Lung (tissue), 12 donors: Measurements from ENCODE around the gene ADIPOR2. TPM values are rescaled to one million over a fixed set of nuclear protein-coding genes. Genes with fewer than 3 reads are reported as not detected.
A peak's percentile ranks its signal among the peaks of the same experiment; 100 is the strongest.

Experiments
- ATAC-seq: fragments of 200-7000 bp; cut with Tn5 transposase; one replicate; pipeline ENCODE4 v1.9.1; 2020; ENCODE audit warnings: moderate number of reproducible peaks; ENCODE audit not compliant: insufficient read depth, low FRiP score
- DNase-seq, 3 donors: peaks; one replicate each; pipeline ENCODE4 v3.0.0-alpha.2; 2013 to 2017
- H3K27ac ChIP-seq, 2 donors: one replicate each; pipeline ENCODE4 v1.5.1; 2013; ENCODE audit warnings: mild to moderate bottlenecking in 2 of 2, moderate library complexity in 2 of 2, control low read depth in 1 of 2, inconsistent platforms in 1 of 2, low read depth in 1 of 2, low read length in 1 of 2
- H3K27me3 ChIP-seq, 3 donors: one replicate each; pipeline ENCODE4 v1.5.1; 2013; ENCODE audit warnings: low read length in 2 of 3; ENCODE audit not compliant: control insufficient read depth in 3 of 3, insufficient read depth in 3 of 3
- H3K36me3 ChIP-seq, 4 donors: one replicate each; pipeline ENCODE4 v1.5.1; 2013; ENCODE audit warnings: low read length in 4 of 4, mild to moderate bottlenecking in 1 of 4, moderate library complexity in 1 of 4; ENCODE audit not compliant: control insufficient read depth in 4 of 4, insufficient read depth in 4 of 4
- H3K4me1 ChIP-seq, 5 donors: one replicate each; pipeline ENCODE4 v1.5.1; 2013; ENCODE audit warnings: low read length in 5 of 5, mild to moderate bottlenecking in 2 of 5, moderate library complexity in 1 of 5; ENCODE audit not compliant: control insufficient read depth in 5 of 5, insufficient read depth in 5 of 5
- H3K4me3 ChIP-seq: one replicate; pipeline ENCODE4 v1.5.1; 2013; ENCODE audit warnings: mild to moderate bottlenecking, control low read depth, moderate library complexity
- H3K9ac ChIP-seq, 2 donors: one replicate each; pipeline ENCODE4 v1.5.1; 2013; ENCODE audit warnings: low read length in 2 of 2, control low read depth in 1 of 2; ENCODE audit not compliant: insufficient read depth in 1 of 2
- H3K9me3 ChIP-seq, 4 donors: one replicate each; pipeline ENCODE4 v1.5.1; 2013; ENCODE audit warnings: low read length in 3 of 4, mild to moderate bottlenecking in 1 of 4, moderate library complexity in 1 of 4; ENCODE audit not compliant: control insufficient read depth in 4 of 4, insufficient read depth in 3 of 4
- CTCF ChIP-seq: IDR thresholded peaks from 2 replicates; pipeline ENCODE4 v1.5.1; 2012; ENCODE audit warnings: mild to moderate bottlenecking; ENCODE audit errors: control extremely low read depth, extremely low read depth
- WGBS, 2 donors: extraction: QIAGEN DNeasy Blood & Tissue Kit; methylation state at CpG; one replicate each; pipeline ENCODE4 v1.1.7; 2013; 5-methylcytosine and 5-hydroxymethylcytosine counted together
- polyA plus RNA-seq, 2 donors: library from polyadenylated mRNA; stranded (reverse); fragments of 200-250 nt; gene quantifications; one replicate each; pipeline ENCODE4 v1.2.1, GENCODE V29; 2013
- total RNA-seq, 2 donors: library from RNA; depleted of rRNA in 1 of 2; stranded (reverse); fragments of >200 nt in 1 of 2; gene quantifications; one replicate each; pipeline ENCODE4 v1.2.1, GENCODE V29; 2014 to 2021
- donor health status: control.
- donor health status: control.
- donor health status: Bipolar disorder and iron deficiency.
- donor health status: healthy.
- donor health status: DM: yes; HTN: yes; CAD: no.

Gene ADIPOR2
- total and polyA plus RNA-seq, 4 donors = 31.9 to 61.1 (median 53.6) TPM

- Histone ChIP-seq H3K4me1 (no peaks in the 10 kb centered on the region), H3K27me3 (no peaks in the 10 kb centered on the region), H3K36me3 (no peaks in the 10 kb centered on the region), H3K9me3 (no peaks in the 10 kb centered on the region), H3K4me3 (no peak overlapping the region), H3K9ac (no peak overlapping the region), H3K27ac (peak overlapping the region; percentile 60 to 77)
- no peak for ATAC-seq
- DNase-seq = no peak
- WGBS, 2 donors = 42 to 57% methylated on average over 2 of the region's 2 CpGs
- no peak for TF ChIP-seq CTCF
Measured at GRCh38 chr12:1681493-1681807, 9.4 kb upstream of the ADIPOR2 start.

GRCh38 chr12:1688086-1688710 is 2.7 kb upstream of the ADIPOR2 start:
- no peak overlapping the region for H3K9ac ChIP-seq
- DNase-seq (no peak), ATAC-seq (no peak)
- H3K27me3 ChIP-seq = no peaks in the 10 kb centered on the region
- no peaks in the 10 kb centered on the region for H3K36me3 ChIP-seq
- H3K9me3 ChIP-seq = no peaks in the 10 kb centered on the region
- H3K4me3 ChIP-seq = no peak overlapping the region
- H3K27ac ChIP-seq = no peak overlapping the region
- H3K4me1 ChIP-seq = peaks cover 0 to 12% (median 0%) of the 10 kb centered on the region in 5 donors
- 96 to 98% methylated on average over 5 of the region's 5 CpGs for WGBS, 2 donors
- no peak for TF ChIP-seq CTCF

- DNase-seq (no peak), ATAC-seq (peak; percentile 71)
- Histone ChIP-seq H3K36me3 (peaks cover 0 to 4% (median 0%) of the 10 kb centered on the region in 4 donors), H3K9me3 (no peaks in the 10 kb centered on the region), H3K27ac (peak overlapping the region; percentile 91 to 98), H3K4me1 (peaks cover 0 to 12% (median 0%) of the 10 kb centered on the region in 5 donors), H3K4me3 (peak overlapping the region; percentile 98), H3K27me3 (no peaks in the 10 kb centered on the region), H3K9ac (peak overlapping the region; percentile 49 to 75)
- 0% methylated on average over 31 to 56 of the region's 56 CpGs for WGBS, 2 donors
- TF ChIP-seq CTCF = no peak
Measured at GRCh38 chr12:1691123-1692007, 495 bp downstream of the ADIPOR2 start.
